ENCODE data around the gene ARHGAP10.

Gene ARHGAP10

GRCh38 chr4:147786031-147786430 lies 54.1 kb downstream of the ARHGAP10 start:
- TF ChIP-seq CTCF (IDR thresholded peaks at IDR 0.05; ENCODE audit: insufficient read depth, low read length, poor library complexity, severe bottlenecking) = no peak
- H3K36me3 ChIP-seq (ENCODE audit: control insufficient read depth, insufficient read depth, low read length) = no peaks in the 10 kb centered on the region
- no peak overlapping the region for H3K4me3 ChIP-seq (replicated peaks; ENCODE audit: low read depth, low read length)
- no peak for DNase-seq (ENCODE audit: extremely low read depth, insufficient read length)
- H3K27me3 ChIP-seq (replicated peaks; ENCODE audit: control insufficient read depth, insufficient read depth, low read length) = no peaks in the 10 kb centered on the region

DNA sequence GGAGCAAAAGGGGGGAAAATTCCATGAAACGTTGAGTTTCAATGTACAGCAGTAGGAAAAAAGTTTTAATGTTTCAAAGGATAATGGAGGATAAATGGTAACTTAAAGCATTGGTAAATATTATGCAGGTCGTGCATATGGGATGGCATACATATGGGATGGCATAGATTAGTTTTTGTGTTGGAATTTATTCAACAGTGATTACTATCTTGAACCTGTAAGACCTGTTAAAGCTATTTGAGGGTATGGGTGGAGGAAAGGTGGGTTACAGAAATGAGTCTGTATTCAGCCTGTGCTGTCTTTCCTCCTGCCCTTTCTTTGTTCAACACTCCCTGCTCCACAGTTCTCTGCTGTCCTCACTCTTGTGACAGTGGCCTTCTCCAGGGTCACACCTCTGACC lies 54.6 kb downstream of the ARHGAP10 start:
- H3K36me3 ChIP-seq (ENCODE audit: control insufficient read depth, insufficient read depth, low read length) = no peaks in the 10 kb centered on the region
- H3K27me3 ChIP-seq (replicated peaks; ENCODE audit: control insufficient read depth, insufficient read depth, low read length) = no peaks in the 10 kb centered on the region
- no peak for DNase-seq (ENCODE audit: extremely low read depth, insufficient read length)
- no peak for TF ChIP-seq CTCF (IDR thresholded peaks at IDR 0.05; ENCODE audit: insufficient read depth, low read length, poor library complexity, severe bottlenecking)
- no peak overlapping the region for H3K4me3 ChIP-seq (replicated peaks; ENCODE audit: low read depth, low read length)

DNA sequence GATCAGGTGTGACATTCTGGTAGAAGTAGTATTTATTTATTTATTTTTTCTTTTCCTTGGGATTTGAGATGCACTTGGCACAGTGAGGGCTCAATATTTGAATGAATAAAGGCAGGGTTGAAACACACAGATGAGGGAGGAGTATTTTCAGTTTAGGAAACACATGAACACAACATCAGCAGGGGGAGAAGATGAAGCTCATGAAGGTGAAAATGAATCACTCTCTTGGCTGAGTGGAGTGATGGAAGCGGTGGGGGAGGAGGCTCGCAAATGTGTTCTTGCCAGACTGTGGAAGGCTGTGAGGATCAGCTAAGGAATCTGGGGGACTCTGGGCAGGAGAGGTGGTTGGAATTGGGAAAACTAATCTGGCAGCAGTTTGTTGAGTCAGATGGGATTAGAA lies 55.3 kb downstream of the ARHGAP10 start:
- no peaks in the 10 kb centered on the region for H3K36me3 ChIP-seq (ENCODE audit: control insufficient read depth, insufficient read depth, low read length)
- TF ChIP-seq CTCF (IDR thresholded peaks at IDR 0.05; ENCODE audit: insufficient read depth, low read length, poor library complexity, severe bottlenecking) = no peak
- no peak overlapping the region for H3K4me3 ChIP-seq (replicated peaks; ENCODE audit: low read depth, low read length)
- no peak for DNase-seq (ENCODE audit: extremely low read depth, insufficient read length)
- H3K27me3 ChIP-seq (replicated peaks; ENCODE audit: control insufficient read depth, insufficient read depth, low read length) = no peaks in the 10 kb centered on the region

GRCh38 chr4:147788791-147789190 lies 56.9 kb downstream of the ARHGAP10 start:
- H3K27me3 ChIP-seq (replicated peaks; ENCODE audit: control insufficient read depth, insufficient read depth, low read length) = no peaks in the 10 kb centered on the region
- H3K4me3 ChIP-seq (replicated peaks; ENCODE audit: low read depth, low read length) = no peak overlapping the region
- DNase-seq (ENCODE audit: extremely low read depth, insufficient read length) = no peak
- no peaks in the 10 kb centered on the region for H3K36me3 ChIP-seq (ENCODE audit: control insufficient read depth, insufficient read depth, low read length)
- TF ChIP-seq CTCF (IDR thresholded peaks at IDR 0.05; ENCODE audit: insufficient read depth, low read length, poor library complexity, severe bottlenecking) = no peak

GRCh38 chr4:147789596-147789995 lies 57.7 kb downstream of the ARHGAP10 start:
- no peaks in the 10 kb centered on the region for H3K36me3 ChIP-seq (ENCODE audit: control insufficient read depth, insufficient read depth, low read length)
- no peak for TF ChIP-seq CTCF (IDR thresholded peaks at IDR 0.05; ENCODE audit: insufficient read depth, low read length, poor library complexity, severe bottlenecking)

GRCh38 chr4:147790412-147790811 lies 58.5 kb downstream of the ARHGAP10 start:
- TF ChIP-seq CTCF (IDR thresholded peaks at IDR 0.05; ENCODE audit: insufficient read depth, low read length, poor library complexity, severe bottlenecking) = no peak
- Histone ChIP-seq H3K36me3 (ENCODE audit: control insufficient read depth, insufficient read depth, low read length) (no peaks in the 10 kb centered on the region), H3K4me3 (replicated peaks; ENCODE audit: low read depth, low read length) (no peak overlapping the region), H3K27me3 (replicated peaks; ENCODE audit: control insufficient read depth, insufficient read depth, low read length) (no peaks in the 10 kb centered on the region)
- DNase-seq (ENCODE audit: extremely low read depth, insufficient read length) = no peak

More at GRCh38 chr4:147789596-147789995, 57.7 kb downstream of the ARHGAP10 start:
- DNase-seq (ENCODE audit: extremely low read depth, insufficient read length) = no peak
- Histone ChIP-seq H3K27me3 (replicated peaks; ENCODE audit: control insufficient read depth, insufficient read depth, low read length) (no peaks in the 10 kb centered on the region), H3K4me3 (replicated peaks; ENCODE audit: low read depth, low read length) (no peak overlapping the region)
